Measurements from ENCODE around the gene SAT2.

The SAT2 gene

DNA sequence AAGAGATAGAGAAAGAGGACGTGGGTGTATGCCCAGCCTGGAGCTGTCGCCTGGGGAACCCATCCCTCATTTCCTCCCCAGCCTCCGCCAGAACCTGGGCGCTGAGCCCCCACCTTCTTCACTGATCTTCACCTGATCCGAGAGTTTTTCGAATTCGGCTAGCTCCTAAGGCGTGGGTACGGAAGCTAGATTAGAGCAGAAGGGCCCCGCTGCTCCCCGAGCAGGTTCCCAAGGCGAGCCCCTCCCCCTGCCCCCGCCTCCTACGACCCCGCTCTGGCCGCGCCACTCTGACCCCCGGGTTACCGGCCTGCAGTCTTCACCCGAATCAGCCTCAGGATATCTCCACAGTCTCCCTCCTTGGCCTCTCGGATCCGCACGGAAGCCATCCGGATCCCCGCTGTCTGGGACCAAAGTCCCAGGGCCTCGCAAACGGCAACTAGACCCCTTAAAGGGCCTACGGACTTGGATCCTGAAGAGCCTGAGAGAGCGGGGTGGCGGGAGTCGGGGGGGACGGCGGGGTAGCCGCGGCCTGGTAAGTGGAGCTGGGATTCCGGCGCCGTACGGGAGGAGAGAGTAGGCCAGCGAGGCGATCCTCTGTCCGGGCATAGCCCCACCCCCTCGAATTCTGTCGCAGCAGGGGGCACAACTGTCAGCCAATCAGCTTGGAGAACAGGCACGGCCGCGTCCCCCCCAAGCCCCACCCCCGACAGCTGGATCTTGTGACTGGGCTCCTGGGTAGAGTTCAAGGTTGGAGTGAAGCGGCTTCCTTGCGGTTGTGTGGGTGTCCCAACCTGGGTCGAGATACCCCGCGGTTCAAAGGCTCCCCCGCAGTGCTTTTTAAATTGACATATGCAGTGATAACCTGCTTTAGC, at the start of gene SAT2:
Gene SAT2 (minus strand): TSS at position 572 of the 872 bp plus-strand sequence. CDS start 186 bp downstream, at position 386.
- Histone ChIP-seq H3K27ac (ENCODE audit: extremely low read depth, low read depth, low read length) (peak within 1 kb of the TSS; percentile 91), H3K36me3 (ENCODE audit: control insufficient read depth in 2 of 2, insufficient read depth in 1 of 2, low read length in 2 of 2) (peaks cover 0 to 8% of the 10 kb centered on the region in 2 experiments; a peak in 2 of 3 replicates), H3K9me3 (ENCODE audit: control insufficient read depth, insufficient read depth, low read depth, low read length) (no peaks in the 10 kb centered on the region), H3K4me3 (ENCODE audit: low read depth, low read length) (peak within 1 kb of the TSS; percentile 84), H3K4me1 (ENCODE audit: control insufficient read depth, insufficient read depth, low read length) (peaks cover 3% of the 10 kb centered on the region; the same call in 1 of the 2 replicates)
- CTCF ChIA-PET, result interaction anchor here (0.5 to 4.4 kb wide), 13 partner anchors 9 to 1008 kb away, joined by 3 to 24 read pairs (median 4); partner anchors contain the start of genes FXR2, TP53 and WRAP53
- POLR2A ChIA-PET, result interaction anchor here (0.6 to 9.6 kb wide), 20 partner anchors 8 to 323 kb away, joined by 3 to 215 read pairs (median 4); partner anchors contain the start of genes ATP1B2, CD68, EFNB3 and FXR2
- TF ChIP-seq ZNF677 (tag by site-specific recombination; IDR thresholded peaks at IDR 0.05) (no peak), ZNF416 (tag by site-specific recombination; IDR thresholded peaks at IDR 0.05) (peak; percentile 91), ZBTB11 (tag by site-specific recombination; conservative IDR thresholded peaks at IDR 0.05; ENCODE audit: low read depth) (peak; percentile 40; the same call in 1 of the 2 replicates), HIC1 (tag by site-specific recombination; IDR thresholded peaks at IDR 0.05) (no peak), ZFHX2 (tag by site-specific recombination; conservative IDR thresholded peaks at IDR 0.05) (peak; percentile 59), PRDM10 (tag by site-specific recombination; IDR thresholded peaks at IDR 0.05) (0 out of 2 replicates have a peak, but pooled peaks have one; percentile 34), GFI1B (tag by site-specific recombination; IDR thresholded peaks at IDR 0.05) (0 out of 2 replicates have a peak, but pooled peaks have one; percentile 21), ZBTB26 (tag by site-specific recombination; optimal IDR thresholded peaks at IDR 0.05) (peak; percentile 24), SP3 (tag by site-specific recombination; IDR thresholded peaks at IDR 0.05) (peak; percentile 70), ZNF837 (tag by site-specific recombination; IDR thresholded peaks at IDR 0.05) (no peak), ZNF843 (tag by site-specific recombination; IDR thresholded peaks at IDR 0.05) (peak; percentile 34; the same call in 1 of the 2 replicates), ZNF10 (tag by site-specific recombination; IDR thresholded peaks at IDR 0.05) (0 out of 2 replicates have a peak, but pooled peaks have one; percentile 18), KLF10 (tag by site-specific recombination; IDR thresholded peaks at IDR 0.05) (peak; percentile 84), ZNF223 (tag by site-specific recombination; IDR thresholded peaks at IDR 0.05) (no peak), ZNF501 (tag by site-specific recombination; IDR thresholded peaks at IDR 0.05) (0 out of 2 replicates have a peak, but pooled peaks have one; percentile 50), KLF7 (tag by site-specific recombination; IDR thresholded peaks at IDR 0.05; ENCODE audit: borderline replicate concordance) (no peak), ZNF777 (tag by site-specific recombination; IDR thresholded peaks at IDR 0.05; ENCODE audit: borderline replicate concordance) (no peak), AEBP2 (tag by site-specific recombination; IDR thresholded peaks at IDR 0.05; ENCODE audit: borderline replicate concordance) (no peak), ZBTB17 (tag by site-specific recombination; IDR thresholded peaks at IDR 0.05) (peak; percentile 65), ZNF48 (tag by site-specific recombination; IDR thresholded peaks at IDR 0.05) (no peak), KLF9 (tag by site-specific recombination; IDR thresholded peaks at IDR 0.05; ENCODE audit: low read depth) (peak; percentile 71)
- TF ChIP-seq, protein P1, sequence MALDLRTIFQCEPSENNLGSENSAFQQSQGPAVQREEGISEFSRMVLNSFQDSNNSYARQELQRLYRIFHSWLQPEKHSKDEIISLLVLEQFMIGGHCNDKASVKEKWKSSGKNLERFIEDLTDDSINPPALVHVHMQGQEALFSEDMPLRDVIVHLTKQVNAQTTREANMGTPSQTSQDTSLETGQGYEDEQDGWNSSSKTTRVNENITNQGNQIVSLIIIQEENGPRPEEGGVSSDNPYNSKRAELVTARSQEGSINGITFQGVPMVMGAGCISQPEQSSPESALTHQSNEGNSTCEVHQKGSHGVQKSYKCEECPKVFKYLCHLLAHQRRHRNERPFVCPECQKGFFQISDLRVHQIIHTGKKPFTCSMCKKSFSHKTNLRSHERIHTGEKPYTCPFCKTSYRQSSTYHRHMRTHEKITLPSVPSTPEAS (tag by site-specific recombination; IDR thresholded peaks at IDR 0.05), result no peak
